GM19397 (cell line): ENCODE data around the gene PACRG.

Experiments used
- ATAC-seq: cut with Tn5 transposase; IDR thresholded peaks from one replicate; pipeline ENCODE4 v1.9.1; 2021; ENCODE audit warnings: mild to moderate bottlenecking, moderate library complexity; ENCODE audit not compliant: unreplicated experiment

Gene PACRG

DNA sequence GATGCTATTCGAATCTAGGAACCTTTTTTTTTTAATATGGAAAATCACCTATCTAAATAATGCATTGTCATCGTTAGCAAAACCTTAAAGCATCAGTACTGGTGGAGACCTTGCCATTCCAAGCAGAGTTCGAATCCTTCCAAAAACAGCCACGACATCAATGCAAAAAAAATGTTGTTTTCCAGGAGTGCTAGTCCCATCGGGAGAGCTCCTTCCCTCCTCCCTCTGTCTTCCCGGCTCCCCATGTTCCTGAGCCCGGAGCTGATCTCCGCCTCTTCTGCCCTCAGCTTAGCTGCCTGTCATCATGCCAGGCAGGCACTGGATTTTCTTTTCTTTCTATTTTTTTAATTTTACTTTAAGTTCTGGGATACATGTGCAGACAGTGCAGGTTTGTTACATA lies 533.1 kb downstream of the PACRG start:
- no peak for ATAC-seq

DNA sequence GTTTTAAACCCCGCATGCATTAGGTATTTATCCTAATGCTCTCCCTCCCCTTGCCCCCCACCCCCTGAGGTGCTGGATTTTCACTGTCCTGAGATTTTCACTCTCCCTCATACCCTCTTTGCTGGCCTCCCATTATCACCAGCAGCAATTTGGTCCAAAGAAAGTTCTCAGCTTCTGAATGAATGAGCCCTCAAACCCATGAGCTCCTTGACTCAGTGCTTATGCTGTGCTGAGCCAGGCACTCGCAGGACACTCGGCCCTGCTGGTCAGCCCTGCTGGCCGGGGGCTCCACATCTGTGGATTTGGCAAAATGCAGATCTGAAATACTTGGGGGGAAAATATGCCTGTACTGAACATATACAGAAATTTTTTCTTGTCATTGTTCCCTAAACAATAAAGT lies 533.6 kb downstream of the PACRG start:
- no peak for ATAC-seq

DNA sequence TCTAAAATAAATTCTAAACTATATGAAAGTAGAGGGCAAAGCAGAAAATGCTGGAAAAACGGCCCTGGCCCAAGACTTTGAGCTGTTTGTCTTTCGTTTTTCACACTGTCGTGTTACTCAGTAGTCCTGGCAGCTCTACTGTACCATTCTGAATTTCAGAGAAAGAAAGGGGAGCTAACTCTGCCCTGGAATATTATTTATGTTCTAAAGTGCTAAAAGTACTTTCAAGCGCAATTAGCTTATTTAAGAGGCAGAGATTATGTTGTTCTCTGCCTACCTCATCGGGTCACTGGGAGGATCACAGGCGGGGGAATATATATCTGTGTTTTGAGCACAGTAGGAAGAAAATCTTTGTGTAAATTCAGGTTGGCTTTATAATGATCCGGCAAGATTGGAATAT lies 534.3 kb downstream of the PACRG start:
- no peak for ATAC-seq

DNA sequence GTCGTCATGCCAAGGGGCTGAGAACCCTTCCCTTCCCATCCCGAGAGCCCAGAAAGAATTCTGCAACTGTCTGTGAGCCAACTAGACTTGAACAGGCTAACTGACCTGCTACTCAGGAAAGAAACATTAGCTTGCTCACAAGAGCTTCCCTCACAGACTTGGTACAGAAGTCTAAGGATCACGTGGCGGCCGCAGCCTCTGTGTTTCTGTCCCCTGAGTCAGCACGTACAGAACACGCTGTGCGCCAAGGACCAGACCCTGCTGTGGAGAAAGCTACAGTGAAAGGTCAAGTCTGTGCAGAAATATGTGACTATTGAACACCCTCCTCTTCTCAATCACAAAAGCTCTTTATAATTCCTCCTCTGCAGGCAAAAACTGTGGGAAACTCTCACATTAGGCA lies 535.4 kb downstream of the PACRG start:
- no peak for ATAC-seq

DNA sequence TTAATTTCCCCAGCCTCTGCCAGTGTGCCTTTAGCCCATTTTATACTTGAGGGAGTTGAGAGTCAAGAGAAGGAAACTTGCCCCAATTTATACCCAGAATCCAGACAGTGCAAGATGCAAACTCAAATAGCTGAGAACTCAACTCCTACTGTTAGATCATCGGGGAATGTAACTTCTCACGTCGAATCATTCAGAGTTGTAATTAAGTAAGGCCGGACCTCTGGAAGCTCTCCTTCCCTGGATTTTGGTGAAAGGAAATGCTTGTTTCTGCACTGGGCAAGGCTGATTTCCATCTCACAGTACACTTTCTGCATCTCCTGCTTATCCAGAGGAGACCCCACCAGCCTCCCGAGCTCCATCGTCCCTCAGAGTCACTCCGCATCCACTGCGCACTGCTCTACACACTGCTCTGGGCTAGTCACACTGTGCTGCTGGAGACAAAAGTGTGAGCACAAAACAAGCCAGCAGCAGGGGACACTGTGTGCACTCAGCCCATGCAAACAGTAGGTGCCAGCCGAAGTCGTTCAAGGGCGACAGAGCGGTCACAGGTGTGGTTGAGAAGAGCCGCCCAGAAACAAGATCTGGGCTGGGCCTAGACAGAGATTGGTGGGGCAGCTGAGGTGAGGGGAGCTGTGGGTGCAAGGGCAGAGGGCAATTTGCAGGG lies 536.4 kb downstream of the PACRG start:
- ATAC-seq = no peak

DNA sequence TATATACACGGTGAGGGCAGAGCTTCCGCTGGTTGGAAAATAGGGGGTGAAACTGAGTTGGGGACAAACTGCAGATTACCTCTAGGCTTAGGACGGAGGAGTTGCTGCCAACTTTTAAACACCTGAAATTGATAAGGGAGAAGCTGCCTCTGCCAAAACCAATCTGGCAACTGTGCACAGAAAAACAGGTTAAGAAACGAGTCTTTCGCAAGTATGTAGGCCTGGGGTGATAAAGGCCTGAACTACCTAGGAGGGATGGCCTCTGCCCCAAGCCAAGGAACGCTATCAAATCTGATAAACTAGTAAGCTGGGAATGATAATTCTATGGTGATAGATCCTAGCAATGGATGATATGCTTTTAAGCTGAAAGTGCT lies 536.9 kb downstream of the PACRG start:
- ATAC-seq = no peak

DNA sequence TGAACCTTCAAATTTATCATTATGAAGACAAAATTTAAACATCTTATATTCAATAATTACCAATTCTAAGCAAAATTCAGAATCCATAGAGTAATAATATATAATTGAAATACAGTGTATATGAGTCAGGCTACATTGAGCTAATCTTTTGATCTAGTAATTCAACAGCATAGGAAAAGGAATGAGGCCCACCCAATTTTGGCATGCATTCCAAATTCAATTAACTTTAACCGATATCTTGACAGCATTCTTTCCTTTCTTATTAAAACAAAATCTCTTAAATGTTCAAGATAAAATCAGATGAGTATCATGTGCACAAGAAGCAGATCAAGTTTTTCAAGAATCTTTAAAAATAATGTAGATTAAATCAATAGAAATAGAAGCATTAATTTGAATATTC lies 553.9 kb downstream of the PACRG start:
- ATAC-seq = no peak

DNA sequence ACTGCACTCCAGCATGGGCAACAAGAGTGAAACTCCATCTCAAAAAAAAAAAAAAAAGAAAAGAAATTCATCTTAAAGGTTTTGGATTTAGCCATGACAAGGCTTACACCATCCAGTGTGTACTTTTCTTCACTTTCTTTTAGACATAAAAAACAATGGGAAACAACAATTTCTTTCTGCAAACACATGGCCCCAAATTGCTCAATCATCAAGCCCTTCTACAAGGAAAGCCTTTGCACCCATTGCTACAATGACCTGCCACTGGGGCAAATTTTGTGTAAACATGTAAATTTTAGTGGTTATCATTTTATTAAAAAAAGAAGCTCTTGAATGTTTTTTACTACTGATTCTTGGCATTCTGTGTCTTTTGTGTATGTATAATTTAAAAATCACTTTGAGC lies 554.9 kb downstream of the PACRG start:
- ATAC-seq = no peak

DNA sequence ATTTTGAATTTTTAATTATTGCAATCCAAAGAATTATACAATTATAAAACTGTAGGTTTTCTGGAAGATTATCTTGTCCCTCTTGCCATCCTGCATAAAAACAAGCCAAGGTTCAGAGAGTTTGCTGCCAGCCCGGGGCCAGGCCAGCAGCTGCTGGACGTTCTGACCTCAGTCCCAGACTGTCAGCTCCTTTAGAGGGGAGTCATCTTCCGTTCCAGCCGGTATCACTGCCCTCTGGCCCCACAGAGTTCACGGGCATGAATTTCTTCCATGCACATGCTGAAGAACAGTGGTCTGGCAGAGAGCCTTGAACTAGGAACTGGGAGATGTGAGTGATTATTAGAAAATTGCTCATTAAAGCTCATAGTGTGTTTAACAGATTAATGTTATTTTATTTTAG lies 556.4 kb downstream of the PACRG start:
- no peak for ATAC-seq

DNA sequence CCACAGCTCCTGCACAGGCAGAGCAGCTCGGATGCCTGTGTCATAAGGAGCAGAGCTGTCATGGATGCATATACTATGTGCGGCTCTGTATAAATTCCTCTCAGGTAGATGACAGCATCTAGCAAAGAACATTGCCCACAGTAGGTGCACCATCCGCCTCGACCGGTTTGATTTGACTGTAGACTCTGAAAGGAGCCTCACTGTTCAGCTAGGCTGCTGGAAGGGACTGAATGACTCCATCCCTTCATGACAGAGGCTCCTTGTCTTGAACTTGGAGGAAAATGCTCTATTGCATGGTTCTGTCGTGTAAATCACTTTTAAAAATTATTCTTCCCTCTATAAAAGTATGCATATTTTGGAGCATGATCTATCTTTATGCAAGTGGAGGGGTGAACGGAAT lies 557.9 kb downstream of the PACRG start:
- ATAC-seq = no peak

DNA sequence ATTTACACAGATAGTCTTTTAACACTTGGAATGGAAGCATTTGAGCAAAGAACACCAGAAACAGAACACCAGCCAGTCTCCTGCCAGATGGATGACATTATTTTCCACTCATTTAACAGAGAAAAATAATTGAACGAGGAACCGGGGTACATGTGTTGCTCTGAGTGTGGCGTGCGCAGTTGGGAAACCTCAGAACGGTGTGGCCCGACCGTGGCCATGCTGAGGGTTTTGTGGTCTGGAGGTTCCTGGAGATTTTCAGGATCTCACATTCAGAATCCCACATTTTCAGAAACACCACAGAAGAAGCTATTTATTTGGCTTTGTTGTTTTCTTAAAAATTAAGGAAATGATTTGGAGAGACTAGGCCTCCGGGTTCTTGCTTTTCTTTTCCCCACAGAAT lies 559.9 kb downstream of the PACRG start:
- ATAC-seq = no peak

DNA sequence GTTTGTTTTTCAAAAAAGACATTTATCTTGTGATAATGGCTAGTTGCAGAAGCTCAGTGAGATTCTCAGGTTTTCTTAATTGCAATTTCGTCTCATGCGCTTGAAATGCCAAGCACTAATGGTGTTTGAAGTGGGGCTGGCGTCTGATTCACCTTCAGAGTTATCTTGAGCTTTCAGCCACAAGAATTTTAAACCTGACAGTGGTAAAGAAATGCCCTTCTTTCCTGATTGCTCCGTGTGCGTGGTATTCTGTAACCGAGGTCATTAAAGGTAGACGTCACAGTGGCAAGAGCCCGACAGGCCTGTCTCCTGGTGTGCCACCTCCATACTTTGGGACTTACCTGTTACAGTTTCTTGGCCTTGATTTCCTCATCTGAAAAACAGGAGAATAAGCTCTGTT lies 560.3 kb downstream of the PACRG start:
- ATAC-seq = no peak

DNA sequence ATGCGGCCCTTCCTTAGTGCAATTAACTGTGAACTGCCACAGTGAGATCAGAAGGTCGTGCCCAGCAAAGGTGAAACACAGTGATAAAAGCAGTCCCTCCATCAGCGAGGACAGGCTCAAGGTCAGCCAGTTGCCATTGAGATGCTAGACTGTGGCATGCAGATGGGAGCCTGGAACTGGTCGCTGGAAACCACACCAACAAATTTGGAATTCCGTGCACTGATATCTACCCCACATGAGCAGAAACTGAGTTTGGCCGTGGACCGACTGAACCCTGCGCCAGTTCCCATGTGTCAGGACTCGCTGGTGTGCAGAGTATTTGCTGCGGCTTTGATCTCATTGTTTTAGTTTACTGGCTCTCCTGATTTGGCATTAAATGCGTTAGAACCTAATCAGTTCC lies 561.1 kb downstream of the PACRG start:
- no peak for ATAC-seq

DNA sequence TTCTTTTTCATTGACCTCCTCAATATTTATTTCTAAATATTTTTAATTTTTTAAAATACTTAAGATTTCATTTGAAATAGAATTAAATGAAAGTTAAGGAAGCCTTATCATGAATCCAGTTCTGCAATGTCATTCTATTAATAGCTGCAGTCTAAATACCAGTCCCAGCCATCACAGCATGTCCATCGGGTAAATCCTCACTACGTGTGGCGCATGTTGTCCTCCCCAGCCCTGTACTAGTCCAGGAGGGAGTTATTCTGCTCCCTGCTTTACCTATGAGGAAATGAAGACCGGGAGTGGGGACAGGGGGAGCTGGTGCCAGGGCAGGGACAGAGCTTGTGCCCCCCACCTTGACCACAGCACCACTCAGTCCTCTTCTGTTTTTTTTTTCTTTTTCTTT lies 561.7 kb downstream of the PACRG start:
- no peak for ATAC-seq

DNA sequence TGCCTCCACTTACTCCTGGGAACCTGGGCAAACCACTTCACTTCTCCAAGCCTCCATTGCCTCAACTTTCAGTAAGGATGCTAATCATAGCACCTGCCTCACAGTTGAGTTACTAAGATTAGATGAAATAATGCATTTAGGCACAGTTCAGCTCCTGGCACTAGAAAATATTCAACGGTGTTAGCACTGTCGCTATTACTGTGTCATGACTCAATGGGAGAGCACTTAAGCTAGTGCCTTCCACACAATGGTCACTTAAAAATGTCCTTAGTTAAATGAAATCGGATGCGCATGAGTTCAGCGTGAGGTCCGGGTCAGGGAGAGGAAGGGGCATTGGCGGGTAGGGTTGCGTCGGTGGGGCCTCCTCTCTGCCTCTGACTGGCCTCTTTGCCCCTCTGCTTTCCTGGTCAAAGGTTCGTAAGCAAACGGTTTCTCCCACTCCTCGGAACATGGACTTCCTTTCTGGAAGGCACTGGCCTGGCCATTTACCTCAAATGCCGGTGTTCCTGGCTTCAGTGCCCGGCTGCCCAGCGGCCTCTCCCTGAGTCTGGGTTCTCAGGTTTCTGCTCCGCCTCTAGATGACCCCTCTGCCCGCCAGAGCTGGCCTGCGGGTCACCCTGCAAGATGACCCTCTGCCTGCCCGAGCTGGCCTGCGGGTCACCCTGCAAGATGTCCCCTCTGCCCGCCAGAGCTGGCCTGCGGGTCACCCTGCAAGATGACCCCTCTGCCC lies 562.9 kb downstream of the PACRG start:
- no peak for ATAC-seq

DNA sequence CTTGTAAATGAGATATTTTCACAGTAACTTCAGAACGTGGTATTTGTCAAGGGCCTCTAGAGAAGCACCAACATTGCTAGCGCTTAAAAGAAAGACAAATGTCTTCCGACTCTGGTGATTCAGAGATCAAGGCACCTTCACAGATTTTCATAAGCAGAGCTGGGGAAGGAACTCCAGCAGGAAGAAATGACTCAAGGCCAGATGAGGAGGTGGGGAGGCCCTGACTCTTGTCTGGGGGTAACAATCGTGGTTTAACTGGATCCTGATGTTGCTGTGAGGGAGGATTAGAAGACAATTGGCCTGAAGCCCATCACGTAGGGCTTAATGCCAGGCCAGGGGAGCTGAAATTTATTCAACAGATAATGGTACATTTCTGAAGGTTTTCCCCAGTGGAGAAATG lies 563.8 kb downstream of the PACRG start:
- ATAC-seq = no peak

DNA sequence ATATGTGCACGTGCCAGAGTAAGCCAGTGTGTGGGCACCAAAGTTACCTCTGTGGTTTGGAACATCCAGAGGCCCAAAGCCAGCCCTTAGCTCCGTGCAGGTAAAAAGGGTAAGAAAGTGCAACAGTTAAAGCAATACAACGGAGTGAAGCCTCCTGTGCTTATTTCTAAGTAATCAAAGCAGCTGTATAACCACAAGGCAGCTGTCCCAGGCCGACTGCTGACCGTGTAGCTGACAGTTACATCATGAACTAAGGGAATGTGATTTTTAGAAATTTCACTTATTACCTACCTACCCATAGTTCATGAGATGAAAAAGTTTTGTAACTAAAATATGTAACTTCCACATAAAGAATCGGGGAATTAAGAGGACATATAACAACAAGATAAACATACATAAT lies 565.5 kb downstream of the PACRG start:
- no peak for ATAC-seq

DNA sequence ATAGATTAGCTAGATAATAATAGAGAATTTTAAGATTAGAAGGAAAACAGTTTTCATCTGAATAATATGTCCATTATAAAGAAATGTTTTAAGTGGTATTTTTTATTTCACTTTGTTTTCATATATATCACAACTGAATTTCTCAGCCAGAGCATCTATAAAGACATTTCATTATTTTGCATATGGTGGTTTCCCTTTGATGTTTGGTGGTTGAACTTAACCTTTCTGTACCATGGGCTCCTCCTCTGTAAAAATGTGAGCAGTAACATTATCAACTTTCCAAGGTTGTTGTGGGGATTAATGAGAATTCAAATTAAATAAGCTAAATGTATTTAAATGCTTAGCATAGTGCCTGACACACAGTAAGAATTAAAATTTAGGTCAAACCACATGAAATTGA lies 567.0 kb downstream of the PACRG start:
- no peak for ATAC-seq

DNA sequence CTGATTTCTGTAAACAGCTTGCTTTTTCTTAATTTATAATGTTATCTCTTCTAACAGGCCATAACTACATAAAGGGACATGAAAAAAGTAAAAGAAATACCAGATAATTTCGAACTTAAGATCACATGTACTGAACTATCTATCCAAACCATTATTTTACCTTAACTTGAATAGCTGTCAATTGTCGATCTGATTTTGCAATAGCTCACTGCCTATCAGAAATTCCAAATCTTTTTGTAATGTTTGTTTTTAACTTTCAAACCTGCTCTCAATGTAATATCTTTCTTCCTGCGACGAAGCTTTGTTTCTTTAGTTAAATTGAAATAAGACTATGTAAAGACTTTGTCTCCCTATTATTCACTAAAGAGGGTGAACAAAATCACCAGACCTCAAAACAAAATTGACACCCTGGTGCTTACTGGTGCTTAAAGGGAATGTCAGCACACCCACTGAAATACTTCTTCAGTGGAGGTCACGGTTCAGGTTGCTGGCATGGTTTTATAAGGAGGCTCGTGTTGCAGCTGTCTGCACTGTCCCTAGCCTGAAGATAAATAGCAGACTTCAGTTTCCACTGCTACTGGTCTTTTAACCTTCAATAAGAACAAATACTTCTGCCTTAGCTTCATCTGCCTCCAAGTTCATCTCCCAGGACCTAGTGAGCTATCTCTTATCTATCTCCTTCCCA lies 569.2 kb downstream of the PACRG start:
- ATAC-seq = no peak

DNA sequence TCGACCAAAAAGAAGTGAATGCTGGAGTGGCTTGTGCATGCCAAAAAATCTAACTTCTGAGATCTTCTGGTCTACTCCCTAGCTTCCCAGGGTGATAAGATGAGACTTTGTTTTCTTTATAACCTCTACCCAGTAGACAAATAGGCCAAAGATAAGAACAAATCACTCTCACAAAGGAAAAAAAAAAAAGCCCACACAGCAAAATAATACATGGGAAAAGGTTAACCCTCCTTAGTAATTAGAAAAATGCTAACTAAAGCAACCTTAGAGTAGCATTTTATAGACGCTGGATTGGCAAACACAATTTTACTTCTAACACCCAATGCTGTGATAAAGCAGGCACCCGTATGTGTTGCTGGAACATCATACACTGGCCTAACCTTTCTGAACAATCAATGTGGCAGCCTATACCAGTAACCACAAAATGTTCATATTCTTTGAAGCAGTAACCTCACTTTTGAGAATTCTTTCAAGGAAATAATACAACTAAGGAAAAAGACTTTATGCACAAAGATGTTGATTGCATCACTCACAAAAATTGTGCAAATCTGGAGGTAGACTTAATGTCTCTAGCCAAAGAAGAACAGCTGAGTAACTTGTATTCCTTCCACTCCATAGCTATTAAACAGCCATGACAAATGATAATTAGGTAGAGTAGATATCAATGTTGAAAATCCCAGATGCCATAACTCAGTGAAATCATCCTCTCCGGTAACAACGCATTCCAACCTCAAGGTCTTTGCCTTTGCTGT lies 570.5 kb downstream of the PACRG start:
- no peak for ATAC-seq

DNA sequence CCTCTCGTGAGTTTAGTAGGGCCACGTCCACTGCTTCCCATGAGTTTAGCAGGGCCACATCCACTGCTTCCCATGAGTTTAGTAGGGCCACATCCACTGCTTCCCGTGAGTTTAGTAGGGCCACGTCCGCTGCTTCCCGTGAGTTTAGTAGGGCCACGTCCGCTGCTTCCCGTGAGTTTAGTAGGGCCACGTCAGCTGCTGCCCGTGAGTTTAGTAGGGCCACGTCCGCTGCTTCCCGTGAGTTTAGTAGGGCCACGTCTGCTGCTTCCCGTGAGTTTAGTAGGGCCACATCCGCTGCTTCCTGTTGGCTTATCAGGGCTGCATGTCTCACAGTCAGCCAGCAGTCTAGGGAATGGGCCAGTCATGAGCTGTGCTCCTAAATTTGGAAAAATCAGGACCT lies 573.1 kb downstream of the PACRG start:
- ATAC-seq = no peak
